EL (cell line): ENCODE results near the gene GRK2.

Source experiments
- DNase-seq: peaks from one replicate; pipeline ENCODE4 v3.0.0-alpha.2; 2016

GRK2 gene

GRCh38 chr11:67271541-67272284, 5.4 kb downstream of the GRK2 start:
- DNase-seq, result no peak

- DNase-seq, result no peak
Measured at GRCh38 chr11:67272327-67273259, 6.3 kb downstream of the GRK2 start.

DNA sequence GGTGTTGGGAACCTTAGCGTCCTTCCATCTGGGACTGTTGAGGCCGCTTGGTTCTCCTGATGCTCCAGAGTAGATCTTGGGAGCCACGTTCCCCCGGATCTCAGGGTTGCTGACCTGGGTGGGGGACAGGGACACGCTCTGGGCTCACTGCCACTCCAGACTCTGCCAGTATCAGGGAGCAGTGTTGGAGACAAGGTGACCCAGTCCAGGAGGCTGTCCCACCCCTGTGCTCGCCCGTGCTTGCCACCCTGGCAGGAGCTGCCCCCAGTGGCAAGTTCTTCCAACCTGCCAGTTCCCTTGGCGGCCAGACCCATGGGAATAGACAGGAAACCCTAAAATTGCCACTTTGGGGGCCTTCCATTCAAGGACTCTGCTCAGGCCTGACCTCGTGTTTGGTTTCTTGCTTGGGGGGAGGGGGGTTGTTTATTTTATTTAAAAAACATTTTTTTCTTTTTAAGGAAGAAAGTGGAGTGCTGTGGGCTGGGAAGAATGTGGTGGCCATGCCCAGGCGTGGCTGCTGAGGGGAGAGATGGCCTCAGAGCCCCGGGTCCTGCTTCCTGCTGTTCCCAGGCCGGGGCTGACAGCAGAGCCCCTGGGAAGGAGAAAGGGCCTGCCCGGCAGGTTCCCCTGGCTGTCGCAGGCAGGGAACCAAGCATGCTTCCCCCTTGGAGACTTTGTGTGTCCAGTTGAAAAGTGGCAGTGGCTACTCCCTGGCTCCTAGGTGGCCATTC, 7.2 kb downstream of the GRK2 start:
- no peak for DNase-seq

- no peak for DNase-seq
Measured at GRCh38 chr11:67274768-67275605, 8.7 kb downstream of the GRK2 start.

- DNase-seq, result no peak
Measured at GRCh38 chr11:67275606-67276409, 9.5 kb downstream of the GRK2 start.

- DNase-seq, result peak; percentile 32
Measured at GRCh38 chr11:67276781-67277230, 10.5 kb downstream of the GRK2 start.

DNA sequence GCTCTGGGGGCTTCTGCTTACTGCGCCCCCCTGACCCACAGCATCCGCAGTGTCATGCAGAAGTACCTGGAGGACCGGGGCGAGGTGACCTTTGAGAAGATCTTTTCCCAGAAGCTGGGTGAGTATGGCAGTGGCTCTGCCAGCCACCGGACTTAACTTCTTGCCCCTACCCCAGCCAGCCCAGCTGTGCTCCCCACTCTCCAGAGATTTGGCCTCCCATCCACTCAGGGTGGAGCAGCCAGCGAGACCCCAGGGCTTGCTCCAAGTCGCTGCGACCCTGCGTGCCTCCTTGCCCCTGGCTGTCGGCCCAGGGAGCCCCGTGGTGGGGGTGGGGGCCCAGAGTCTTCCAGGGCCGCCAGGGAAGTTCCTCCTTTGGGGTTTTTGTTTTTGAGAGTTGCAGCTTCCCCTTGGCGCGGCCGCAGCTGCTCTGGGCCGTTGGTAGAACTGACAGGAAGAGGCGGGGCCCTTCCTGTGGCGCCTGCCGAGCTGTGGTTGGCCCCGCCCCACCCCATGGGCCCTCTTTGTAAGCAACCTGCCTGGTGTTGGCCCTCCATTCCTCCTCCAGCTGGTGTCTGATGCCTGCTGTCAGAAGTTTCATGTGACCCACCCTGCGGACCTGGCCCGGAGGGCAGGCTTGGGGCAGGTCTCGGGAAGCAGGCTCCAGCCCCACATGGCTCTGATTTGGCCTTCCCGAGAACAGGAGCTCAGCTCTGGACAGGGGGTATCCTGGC, 11.1 kb downstream of the GRK2 start:
- DNase-seq, result peak; percentile 76

GRCh38 chr11:67278135-67278938, 12.1 kb downstream of the GRK2 start:
- no peak for DNase-seq

DNA sequence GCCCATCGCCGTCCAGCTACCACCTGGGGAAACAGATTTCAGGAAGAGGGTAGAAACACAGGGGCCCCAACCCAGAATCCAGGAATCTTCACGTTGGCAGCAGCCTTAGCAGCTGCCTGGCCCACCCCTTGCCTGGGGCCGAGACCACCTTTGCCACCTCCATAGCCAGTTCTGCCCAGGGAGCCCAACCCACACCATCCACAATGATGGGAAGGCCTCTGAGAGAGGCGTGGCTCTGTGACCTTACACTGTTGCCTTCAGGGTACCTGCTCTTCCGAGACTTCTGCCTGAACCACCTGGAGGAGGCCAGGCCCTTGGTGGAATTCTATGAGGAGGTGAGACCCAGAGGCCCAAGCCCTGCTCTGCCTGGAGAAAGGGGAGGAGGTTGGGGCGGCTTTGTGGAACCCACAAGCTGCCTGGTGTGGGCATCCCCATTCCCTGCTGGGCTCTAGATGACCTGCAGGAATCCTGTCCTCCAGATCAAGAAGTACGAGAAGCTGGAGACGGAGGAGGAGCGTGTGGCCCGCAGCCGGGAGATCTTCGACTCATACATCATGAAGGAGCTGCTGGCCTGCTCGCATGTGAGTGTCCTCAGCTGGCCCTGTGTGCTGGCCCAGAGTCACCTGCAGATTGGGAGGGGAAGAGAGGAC, 12.8 kb downstream of the GRK2 start:
- DNase-seq, result no peak

- DNase-seq, result no peak
Measured at GRCh38 chr11:67279589-67280340, 13.5 kb downstream of the GRK2 start.

- no peak for DNase-seq
Measured at GRCh38 chr11:67280341-67280787, 14.1 kb downstream of the GRK2 start.

- DNase-seq, result no peak
Measured at GRCh38 chr11:67280788-67281551, 14.7 kb downstream of the GRK2 start.

- DNase-seq, result no peak
Measured at GRCh38 chr11:67281552-67282150, 15.4 kb downstream of the GRK2 start.

DNA sequence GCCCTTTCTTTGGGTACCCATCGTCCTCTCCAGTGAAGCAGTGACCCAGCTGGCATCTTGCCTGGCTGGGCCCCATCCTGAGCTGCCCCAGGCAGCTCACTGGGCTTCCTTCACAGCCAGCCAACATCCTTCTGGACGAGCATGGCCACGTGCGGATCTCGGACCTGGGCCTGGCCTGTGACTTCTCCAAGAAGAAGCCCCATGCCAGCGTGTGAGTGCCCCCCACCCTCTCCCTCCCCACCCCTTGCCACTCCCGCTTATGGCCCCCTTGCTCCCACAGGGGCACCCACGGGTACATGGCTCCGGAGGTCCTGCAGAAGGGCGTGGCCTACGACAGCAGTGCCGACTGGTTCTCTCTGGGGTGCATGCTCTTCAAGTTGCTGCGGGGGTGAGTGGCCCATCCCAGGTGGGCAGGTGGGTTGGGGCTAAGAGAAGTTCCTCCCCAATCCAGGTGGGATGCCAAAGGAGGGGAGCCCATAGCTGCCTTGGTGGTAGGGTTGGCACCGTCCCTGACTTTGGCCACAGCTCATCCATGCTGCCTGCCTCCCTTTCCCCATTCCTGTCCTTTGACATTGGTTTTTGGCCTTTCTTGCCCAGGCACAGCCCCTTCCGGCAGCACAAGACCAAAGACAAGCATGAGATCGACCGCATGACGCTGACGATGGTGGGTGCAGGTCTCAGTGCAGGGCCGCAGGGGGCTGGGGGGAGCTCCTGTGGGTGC, 16.0 kb downstream of the GRK2 start:
- no peak for DNase-seq

- no peak for DNase-seq
Measured at GRCh38 chr11:67282876-67283371, 16.7 kb downstream of the GRK2 start.

GRCh38 chr11:67283481-67283963, 17.2 kb downstream of the GRK2 start:
- no peak for DNase-seq
